CD4-positive, CD25-positive, alpha-beta regulatory T cell (primary cell): ENCODE measurements around the gene TMEM14C. TPM values are rescaled to one million over a fixed set of nuclear protein-coding genes. Genes with fewer than 3 reads are reported as not detected.

ENCODE experiments used
- ATAC-seq, 2 donors: fragments of 150-1000 bp; cut with Tn5 transposase; one replicate each; pipeline ENCODE4 v1.10.0; 2021; ENCODE audit warnings: low read depth in 2 of 2, moderate number of reproducible peaks in 2 of 2, moderate library complexity in 1 of 2
- DNase-seq, 3 donors: peaks; one replicate each; pipeline versions ENCODE4 v3.0.0 to v3.0.0-alpha.2; 2012 to 2022; ENCODE audit warnings: mixed read lengths in 1 of 3
- H3K27ac ChIP-seq: one replicate; pipeline ENCODE4 v1.7.0; 2013; ENCODE audit warnings: mild to moderate bottlenecking, low read length; ENCODE audit not compliant: insufficient read depth, poor library complexity, severe bottlenecking
- H3K27me3 ChIP-seq: one replicate; pipeline ENCODE4 v1.7.0; 2013; ENCODE audit warnings: low read length; ENCODE audit not compliant: control insufficient read depth, insufficient read depth
- H3K36me3 ChIP-seq: one replicate; pipeline ENCODE4 v1.7.0; 2013; ENCODE audit warnings: mild to moderate bottlenecking, low read length, moderate library complexity; ENCODE audit not compliant: control insufficient read depth, insufficient read depth
- H3K4me1 ChIP-seq: 2 replicates; pipeline ENCODE4 v1.7.0; 2013; ENCODE audit warnings: mild to moderate bottlenecking, low read length; ENCODE audit not compliant: insufficient read depth, control insufficient read depth, poor library complexity, severe bottlenecking
- H3K4me3 ChIP-seq: one replicate; pipeline ENCODE4 v1.7.0; 2013; ENCODE audit warnings: low read depth, mild to moderate bottlenecking, low read length, moderate library complexity
- H3K9me3 ChIP-seq, 2 experiments: 1 replicate in 1 of 2; 2 replicates in 1 of 2; pipeline ENCODE4 v1.7.0; 2013; ENCODE audit warnings: low read length in 2 of 2, mild to moderate bottlenecking in 1 of 2, moderate library complexity in 1 of 2; ENCODE audit not compliant: control insufficient read depth in 2 of 2
- H3K27ac Mint-ChIP-seq, 3 donors: one replicate each; pipeline ENCODE4 v1.8.0; 2020 to 2022; ENCODE audit warnings: mild to moderate bottlenecking in 3 of 3, mixed read lengths in 3 of 3, moderate library complexity in 2 of 3
- H3K27me3 Mint-ChIP-seq: one replicate; pipeline ENCODE4 v1.8.0; 2022; ENCODE audit warnings: mild to moderate bottlenecking, mixed read lengths
- H3K36me3 Mint-ChIP-seq: one replicate; pipeline ENCODE4 v1.8.0; 2020; ENCODE audit warnings: mixed read lengths
- H3K4me1 Mint-ChIP-seq, 4 donors: one replicate each; pipeline ENCODE4 v1.8.0; 2020 to 2022; ENCODE audit warnings: mixed read lengths in 4 of 4, mild to moderate bottlenecking in 1 of 4
- H3K4me3 Mint-ChIP-seq, 4 donors: one replicate each; pipeline ENCODE4 v1.8.0; 2020 to 2022; ENCODE audit warnings: mild to moderate bottlenecking in 4 of 4, mixed read lengths in 4 of 4, moderate library complexity in 3 of 4
- H3K9me3 Mint-ChIP-seq, 7 donors: one replicate each; pipeline ENCODE4 v1.8.0; 2020 to 2022; ENCODE audit warnings: mixed read lengths in 7 of 7, mild to moderate bottlenecking in 3 of 7, moderate library complexity in 2 of 7
- polyA plus RNA-seq, 4 donors: library from polyadenylated mRNA; unstranded; fragments of 300-500 nt; fragmentation: Illumina TruSeq; gene quantifications; one replicate each; pipeline ENCODE4 v1.2.3, GENCODE V29; 2021
- total RNA-seq: library from RNA; stranded (reverse); gene quantifications from one replicate; pipeline ENCODE4 v1.2.3, GENCODE V29; 2022

TMEM14C gene
- total and polyA plus RNA-seq, 5 donors from 2014 or later = 15.7 to 172 (median 84.9) TPM

- Mint-ChIP-seq H3K36me3 (peaks cover 6% of the 10 kb centered on the region), H3K9me3 (peaks cover 0 to 9% (median 2%) of the 10 kb centered on the region in 7 donors), H3K4me3 (peak overlapping the region; percentile 93 to 99 (median 94)), H3K4me1 (peaks cover 19 to 65% (median 49%) of the 10 kb centered on the region in 4 donors), H3K27me3 (no peaks in the 10 kb centered on the region), H3K27ac (peak overlapping the region; percentile 93 to 99 (median 94))
- peak overlapping the region; percentile 83 for H3K4me3 ChIP-seq
- H3K4me1 ChIP-seq = peaks cover 27% of the 10 kb centered on the region
- H3K27ac ChIP-seq = peak overlapping the region; percentile 76
- ATAC-seq (no peak), DNase-seq (no peak)
- H3K36me3 ChIP-seq = peaks cover 9% of the 10 kb centered on the region
- no peaks in the 10 kb centered on the region for H3K27me3 ChIP-seq
- no peaks in the 10 kb centered on the region for H3K9me3 ChIP-seq
Observed at GRCh38 chr6:10723567-10723881, 654 bp downstream of the TMEM14C start.

GRCh38 chr6:10725044-10725443, 2.2 kb downstream of the TMEM14C start:
- Mint-ChIP-seq H3K36me3 (peaks cover 6% of the 10 kb centered on the region), H3K27ac (peak overlapping the region in 2 of 3 donors; percentile 35 to 69)
- peaks cover 22% of the 10 kb centered on the region for H3K4me1 ChIP-seq

GRCh38 chr6:10725716-10726115, 2.8 kb downstream of the TMEM14C start:
- Mint-ChIP-seq H3K4me1 (peaks cover 16 to 58% (median 44%) of the 10 kb centered on the region in 4 donors), H3K27ac (peak overlapping the region; percentile 26 to 69 (median 35)), H3K36me3 (peaks cover 13% of the 10 kb centered on the region), H3K4me3 (peak overlapping the region; percentile 57 to 93 (median 67)), H3K9me3 (peaks cover 0 to 9% (median 0%) of the 10 kb centered on the region in 7 donors), H3K27me3 (no peaks in the 10 kb centered on the region)
- Histone ChIP-seq H3K9me3 (no peaks in the 10 kb centered on the region), H3K27me3 (no peaks in the 10 kb centered on the region), H3K4me3 (no peak overlapping the region), H3K4me1 (peaks cover 19% of the 10 kb centered on the region), H3K36me3 (peaks cover 15% of the 10 kb centered on the region), H3K27ac (no peak overlapping the region)
- DNase-seq (no peak), ATAC-seq (no peak)

More at GRCh38 chr6:10725044-10725443, 2.2 kb downstream of the TMEM14C start:
- H3K9me3 ChIP-seq = no peaks in the 10 kb centered on the region
- peak overlapping the region; percentile 57 to 93 (median 75) for H3K4me3 Mint-ChIP-seq
- H3K27me3 Mint-ChIP-seq = no peaks in the 10 kb centered on the region
- DNase-seq (no peak), ATAC-seq (no peak)
- H3K27me3 ChIP-seq = no peaks in the 10 kb centered on the region
- peaks cover 16 to 58% (median 42%) of the 10 kb centered on the region in 4 donors for H3K4me1 Mint-ChIP-seq
- H3K27ac ChIP-seq = no peak overlapping the region
- H3K9me3 Mint-ChIP-seq = peaks cover 0 to 9% (median 0%) of the 10 kb centered on the region in 7 donors
- H3K36me3 ChIP-seq = peaks cover 9% of the 10 kb centered on the region
- no peak overlapping the region for H3K4me3 ChIP-seq

GRCh38 chr6:10730254-10730653, 7.4 kb downstream of the TMEM14C start:
- Histone ChIP-seq H3K4me1 (no peaks in the 10 kb centered on the region), H3K9me3 (no peaks in the 10 kb centered on the region), H3K27me3 (no peaks in the 10 kb centered on the region), H3K4me3 (no peak overlapping the region), H3K27ac (no peak overlapping the region), H3K36me3 (peaks cover 16% of the 10 kb centered on the region)
- Mint-ChIP-seq H3K36me3 (peaks cover 28% of the 10 kb centered on the region), H3K4me3 (no peak overlapping the region), H3K27me3 (no peaks in the 10 kb centered on the region), H3K4me1 (peaks cover 8 to 19% (median 14%) of the 10 kb centered on the region in 4 donors), H3K27ac (no peak overlapping the region), H3K9me3 (peaks cover 0 to 2% (median 0%) of the 10 kb centered on the region in 7 donors)
- no peak for DNase-seq
- no peak for ATAC-seq

GRCh38 chr6:10733151-10733715, 10.4 kb downstream of the TMEM14C start:
- peak overlapping the region in 1 of 3 donors; percentile 56 for H3K27ac Mint-ChIP-seq

GRCh38 chr6:10733863-10734262, 11.0 kb downstream of the TMEM14C start:
- Mint-ChIP-seq H3K27me3 (no peaks in the 10 kb centered on the region), H3K27ac (no peak overlapping the region)

More at GRCh38 chr6:10733151-10733715, 10.4 kb downstream of the TMEM14C start:
- Histone ChIP-seq H3K36me3 (peaks cover 9% of the 10 kb centered on the region), H3K4me3 (no peak overlapping the region), H3K4me1 (no peaks in the 10 kb centered on the region), H3K27ac (no peak overlapping the region), H3K9me3 (no peaks in the 10 kb centered on the region), H3K27me3 (no peaks in the 10 kb centered on the region)
- H3K36me3 Mint-ChIP-seq = peaks cover 23% of the 10 kb centered on the region
- peaks cover 0 to 8% (median under 1%) of the 10 kb centered on the region in 4 donors for H3K4me1 Mint-ChIP-seq
- H3K27me3 Mint-ChIP-seq = no peaks in the 10 kb centered on the region
- no peaks in the 10 kb centered on the region for H3K9me3 Mint-ChIP-seq
- H3K4me3 Mint-ChIP-seq = no peak overlapping the region
- no peak for ATAC-seq
- DNase-seq = no peak

GRCh38 chr6:10736731-10737130, 13.9 kb downstream of the TMEM14C start:
- Mint-ChIP-seq H3K27ac (no peak overlapping the region), H3K9me3 (no peaks in the 10 kb centered on the region), H3K36me3 (peaks cover 18% of the 10 kb centered on the region), H3K27me3 (no peaks in the 10 kb centered on the region), H3K4me3 (no peak overlapping the region), H3K4me1 (peaks cover 0 to 3% (median 0%) of the 10 kb centered on the region in 4 donors)
- DNase-seq = no peak
- Histone ChIP-seq H3K27me3 (no peaks in the 10 kb centered on the region), H3K36me3 (no peaks in the 10 kb centered on the region), H3K9me3 (no peaks in the 10 kb centered on the region), H3K4me1 (no peaks in the 10 kb centered on the region), H3K27ac (no peak overlapping the region), H3K4me3 (no peak overlapping the region)
- ATAC-seq = no peak

More at GRCh38 chr6:10733863-10734262, 11.0 kb downstream of the TMEM14C start:
- H3K27ac ChIP-seq = no peak overlapping the region
- ATAC-seq (no peak), DNase-seq (no peak)
- peaks cover 6% of the 10 kb centered on the region for H3K36me3 ChIP-seq
- Mint-ChIP-seq H3K4me3 (no peak overlapping the region), H3K4me1 (peaks cover 0 to 7% (median 0%) of the 10 kb centered on the region in 4 donors), H3K36me3 (peaks cover 21% of the 10 kb centered on the region), H3K9me3 (no peaks in the 10 kb centered on the region)
- no peak overlapping the region for H3K4me3 ChIP-seq
- no peaks in the 10 kb centered on the region for H3K27me3 ChIP-seq
- H3K9me3 ChIP-seq = no peaks in the 10 kb centered on the region
- H3K4me1 ChIP-seq = no peaks in the 10 kb centered on the region

- Histone ChIP-seq H3K9me3 (no peaks in the 10 kb centered on the region), H3K27me3 (no peaks in the 10 kb centered on the region), H3K36me3 (no peaks in the 10 kb centered on the region), H3K4me3 (no peak overlapping the region), H3K4me1 (no peaks in the 10 kb centered on the region), H3K27ac (no peak overlapping the region)
- H3K4me3 Mint-ChIP-seq = no peak overlapping the region
- DNase-seq = no peak
- H3K27ac Mint-ChIP-seq = no peak overlapping the region
- H3K9me3 Mint-ChIP-seq = no peaks in the 10 kb centered on the region
- H3K36me3 Mint-ChIP-seq = peaks cover 4% of the 10 kb centered on the region
- no peaks in the 10 kb centered on the region for H3K27me3 Mint-ChIP-seq
- no peak for ATAC-seq
- peaks cover 0 to 5% (median 3%) of the 10 kb centered on the region in 4 donors for H3K4me1 Mint-ChIP-seq
Observed at GRCh38 chr6:10740061-10740460, 17.2 kb downstream of the TMEM14C start.
